HG02884 (cell line): Measurements from ENCODE around the gene FOXL2NB.

Source experiments
- ATAC-seq: cut with Tn5 transposase; IDR thresholded peaks from one replicate; pipeline ENCODE4 v1.9.1; 2021; ENCODE audit warnings: mild to moderate bottlenecking, moderate library complexity; ENCODE audit not compliant: unreplicated experiment

The FOXL2NB gene

GRCh38 chr3:138944929-138945708, 1.9 kb upstream of the FOXL2NB start:
- ATAC-seq = no peak

- no peak for ATAC-seq
Observed at GRCh38 chr3:138945709-138946662, 1.0 kb upstream of the FOXL2NB start.

GRCh38 chr3:138947495-138948121, 591 bp downstream of the FOXL2NB start:
- ATAC-seq = no peak

DNA sequence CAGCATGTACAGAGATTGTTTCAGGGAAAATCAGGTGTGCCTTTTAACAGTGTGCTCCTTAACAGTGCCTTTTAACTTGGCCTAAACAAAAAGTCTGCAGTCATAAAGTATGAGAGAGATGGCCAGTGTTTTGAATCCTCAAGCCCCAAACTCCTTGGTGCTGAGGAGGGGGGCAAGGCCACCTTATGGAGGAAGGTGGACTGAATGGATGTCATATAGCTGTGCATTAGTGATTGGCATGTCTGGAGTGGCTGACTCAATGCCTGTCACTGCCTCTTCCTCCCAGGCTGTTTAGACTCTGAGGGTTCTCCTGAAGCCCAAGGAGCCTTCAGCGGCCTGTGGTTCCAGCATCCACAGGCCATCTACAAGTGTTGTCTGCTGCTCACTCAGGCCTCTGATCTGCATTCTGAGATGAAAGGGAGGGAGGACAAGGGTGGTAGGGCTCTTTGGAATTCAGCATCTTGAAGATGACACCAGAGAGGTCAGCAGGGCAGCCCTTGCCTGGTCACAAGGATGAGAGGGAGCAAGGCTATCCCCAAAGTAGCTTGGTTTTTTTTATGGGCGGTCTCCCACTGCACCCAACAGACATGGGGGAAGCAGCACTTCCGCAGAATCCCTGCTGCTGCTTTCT, 1.5 kb downstream of the FOXL2NB start:
- ATAC-seq = no peak

GRCh38 chr3:138949002-138949418, 2.0 kb downstream of the FOXL2NB start:
- no peak for ATAC-seq

GRCh38 chr3:138949445-138950005, 2.5 kb downstream of the FOXL2NB start:
- ATAC-seq = no peak

GRCh38 chr3:138950006-138950644, 3.1 kb downstream of the FOXL2NB start:
- no peak for ATAC-seq

GRCh38 chr3:138950701-138951100, 3.7 kb downstream of the FOXL2NB start:
- no peak for ATAC-seq

DNA sequence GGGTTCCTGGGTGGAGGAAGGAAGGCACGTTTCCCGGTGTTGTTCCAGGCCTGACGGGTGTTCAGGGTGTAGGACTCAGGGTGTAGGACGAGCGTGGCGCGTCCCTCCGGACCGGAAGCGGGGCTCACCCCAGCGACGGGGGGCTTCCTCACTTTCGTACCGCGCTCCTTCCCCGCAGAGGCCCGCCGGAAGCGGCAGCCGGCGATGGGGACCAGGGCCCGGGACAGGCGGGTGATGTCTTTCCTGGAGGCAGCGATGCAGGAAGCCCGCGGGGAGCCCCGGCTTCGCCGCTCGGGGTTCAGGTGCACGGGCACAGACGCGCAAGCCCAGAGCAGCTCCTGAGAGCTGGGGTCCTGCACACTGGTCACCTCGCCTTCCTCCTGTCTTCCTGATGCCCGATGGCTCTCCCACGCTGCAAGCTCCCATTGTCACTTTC, 13.4 kb downstream of the FOXL2NB start:
- ATAC-seq = no peak

DNA sequence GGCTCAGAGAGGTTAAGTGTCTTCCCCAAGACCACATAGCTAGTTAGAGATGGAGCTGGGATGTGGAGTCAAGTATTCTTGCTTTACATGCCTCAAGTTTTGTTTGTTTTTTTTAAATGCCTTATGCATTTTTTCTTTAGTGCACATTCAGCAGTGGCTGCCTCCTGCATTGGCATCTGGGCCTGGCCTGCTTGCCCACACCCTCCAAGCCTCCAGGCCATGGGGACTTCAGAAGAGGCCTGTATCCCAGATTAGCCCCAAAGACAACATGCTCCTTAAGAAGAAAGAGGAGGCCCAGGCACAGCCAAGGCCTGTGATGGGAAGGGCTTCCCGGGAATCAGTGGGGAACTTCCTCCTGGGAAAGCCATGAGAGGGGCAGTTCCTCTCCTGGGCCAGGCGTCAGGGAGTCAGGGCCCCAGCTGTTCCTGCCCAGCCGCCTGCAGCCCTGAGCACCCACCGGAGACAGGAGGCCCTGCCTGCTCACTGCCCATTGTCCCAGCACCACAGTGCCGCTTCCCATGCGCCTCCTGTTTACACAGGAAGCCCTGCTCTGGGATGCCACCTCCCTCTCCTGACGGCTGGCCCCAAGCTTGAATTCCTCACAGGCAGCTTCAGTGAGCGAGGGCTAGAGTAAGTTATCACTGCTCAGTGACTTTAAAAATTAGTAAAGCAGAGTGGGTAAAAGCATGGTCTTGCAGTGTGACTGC, 16.0 kb downstream of the FOXL2NB start:
- no peak for ATAC-seq

DNA sequence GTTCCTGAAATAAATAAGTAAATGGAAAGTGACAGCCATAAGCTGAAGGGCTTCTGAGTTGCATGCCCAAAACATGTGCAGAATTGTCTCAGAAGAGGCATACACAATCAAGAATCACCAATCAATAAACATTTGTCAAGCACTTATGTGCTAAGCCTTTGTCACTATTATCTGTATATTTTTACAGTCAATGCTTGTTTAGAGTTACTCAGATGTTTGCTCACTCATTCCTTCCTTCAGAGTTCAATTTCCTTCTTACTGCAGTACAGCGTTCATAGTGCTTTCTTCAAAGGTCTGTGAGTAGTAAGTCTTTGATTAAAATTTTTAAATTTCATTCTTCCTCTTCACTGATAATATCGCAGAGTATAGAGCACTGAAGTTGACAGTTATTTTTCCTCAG, 17.2 kb downstream of the FOXL2NB start:
- no peak for ATAC-seq

DNA sequence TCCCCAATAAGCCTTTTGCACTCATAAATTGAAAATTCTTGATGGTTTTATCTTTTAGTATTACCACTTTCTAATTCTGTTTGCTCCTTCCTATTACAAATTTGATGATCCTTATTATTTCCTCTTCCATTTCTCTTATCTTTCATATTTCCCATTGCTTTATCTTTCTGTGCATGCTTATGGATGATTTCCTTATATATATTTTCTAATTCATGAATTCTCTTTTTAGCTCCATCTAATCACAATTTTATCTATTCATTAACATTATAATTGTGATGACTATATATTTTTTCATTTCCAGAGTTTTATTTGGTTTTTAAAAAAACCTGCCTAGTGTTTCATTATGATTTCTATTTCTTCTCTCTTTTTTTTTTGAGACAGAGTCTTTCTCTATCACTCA, 17.9 kb downstream of the FOXL2NB start:
- no peak for ATAC-seq

- ATAC-seq = no peak
Observed at GRCh38 chr3:138971766-138972320, 24.8 kb downstream of the FOXL2NB start.

DNA sequence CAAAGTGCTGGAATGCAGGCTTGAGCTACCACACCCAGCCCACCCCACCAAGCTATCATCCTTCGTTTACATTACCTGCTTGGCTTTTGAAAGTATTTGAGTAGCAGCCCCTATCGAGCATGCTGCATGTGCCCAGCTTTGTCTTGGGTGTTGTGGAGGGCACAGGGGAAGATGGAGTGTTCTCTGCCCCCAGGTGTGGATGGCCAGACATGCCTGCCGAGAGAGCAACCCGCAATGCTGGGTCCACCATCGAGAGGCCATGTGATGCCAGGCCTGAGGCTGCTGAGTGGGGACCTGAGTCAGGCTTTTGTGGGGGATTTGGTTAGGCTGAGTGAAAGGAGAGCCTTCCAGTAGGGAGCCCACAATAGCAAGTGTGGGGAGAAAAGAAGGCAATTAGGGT, 25.9 kb downstream of the FOXL2NB start:
- ATAC-seq = no peak

- no peak for ATAC-seq
Observed at GRCh38 chr3:138974462-138974861, 27.4 kb downstream of the FOXL2NB start.

GRCh38 chr3:138975351-138975750, 28.3 kb downstream of the FOXL2NB start:
- no peak for ATAC-seq

DNA sequence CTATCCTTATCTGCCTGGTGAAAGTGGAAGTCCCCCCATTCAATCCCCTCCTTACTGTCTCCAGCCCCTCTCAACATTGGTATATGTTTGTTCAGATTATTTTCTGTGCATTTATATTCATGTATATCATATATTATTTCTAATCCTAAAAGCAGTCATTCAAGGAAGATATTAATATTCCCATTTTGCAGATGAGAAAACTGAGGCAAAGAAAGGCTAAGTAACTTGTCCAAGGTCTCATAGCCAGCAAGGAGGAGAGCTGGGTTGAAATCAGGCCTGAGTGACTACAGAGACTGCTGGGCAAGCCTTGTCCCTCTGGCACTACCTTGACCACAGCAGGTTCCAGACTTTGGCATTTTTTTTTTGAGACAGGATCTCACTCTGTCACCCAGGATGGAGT, 29.0 kb downstream of the FOXL2NB start:
- no peak for ATAC-seq

- no peak for ATAC-seq
Observed at GRCh38 chr3:138984816-138985215, 37.8 kb downstream of the FOXL2NB start.

DNA sequence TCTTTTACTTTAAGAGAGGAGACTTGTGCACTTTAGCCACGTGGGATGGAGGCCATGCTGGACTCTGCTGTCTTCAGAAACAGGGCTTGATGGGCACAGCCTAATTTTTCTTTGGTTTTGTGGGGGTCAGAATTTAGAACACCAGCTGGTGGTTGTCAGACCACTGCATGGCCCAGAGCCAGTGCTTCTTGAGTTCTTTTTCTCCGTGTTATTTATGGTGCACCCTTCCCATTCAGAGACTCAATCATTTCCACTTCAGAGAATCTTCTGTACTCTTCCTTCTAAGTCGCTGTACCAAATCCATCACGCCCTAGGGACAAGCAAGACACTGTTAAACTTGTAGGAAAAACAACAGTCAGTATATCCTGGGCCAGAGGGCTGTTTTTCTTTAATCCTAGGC, 38.9 kb downstream of the FOXL2NB start:
- ATAC-seq = no peak
